DND-41 (cell line): Measurements from ENCODE around the gene TMEM14B.

Experiments used
- EZH2 ChIP-seq: IDR thresholded peaks from 3 replicates; pipeline ENCODE4 v1.6.1; 2012; ENCODE audit warnings: borderline replicate concordance, low read depth, mild to moderate bottlenecking, moderate library complexity, low read length, inconsistent platforms; ENCODE audit not compliant: severe bottlenecking
- TF ChIP-seq, protein P1 (sequence below): IDR thresholded peaks from 2 replicates; pipeline ENCODE4 v1.5.1; 2012; ENCODE audit warnings: borderline replicate concordance, low read length, moderate library complexity, mild to moderate bottlenecking; ENCODE audit not compliant: poor library complexity, severe bottlenecking; ENCODE audit errors: extremely low read depth

GRCh38 chr6:10756085-10756484, 8.5 kb downstream of the TMEM14B start:
- TF ChIP-seq, protein P1, sequence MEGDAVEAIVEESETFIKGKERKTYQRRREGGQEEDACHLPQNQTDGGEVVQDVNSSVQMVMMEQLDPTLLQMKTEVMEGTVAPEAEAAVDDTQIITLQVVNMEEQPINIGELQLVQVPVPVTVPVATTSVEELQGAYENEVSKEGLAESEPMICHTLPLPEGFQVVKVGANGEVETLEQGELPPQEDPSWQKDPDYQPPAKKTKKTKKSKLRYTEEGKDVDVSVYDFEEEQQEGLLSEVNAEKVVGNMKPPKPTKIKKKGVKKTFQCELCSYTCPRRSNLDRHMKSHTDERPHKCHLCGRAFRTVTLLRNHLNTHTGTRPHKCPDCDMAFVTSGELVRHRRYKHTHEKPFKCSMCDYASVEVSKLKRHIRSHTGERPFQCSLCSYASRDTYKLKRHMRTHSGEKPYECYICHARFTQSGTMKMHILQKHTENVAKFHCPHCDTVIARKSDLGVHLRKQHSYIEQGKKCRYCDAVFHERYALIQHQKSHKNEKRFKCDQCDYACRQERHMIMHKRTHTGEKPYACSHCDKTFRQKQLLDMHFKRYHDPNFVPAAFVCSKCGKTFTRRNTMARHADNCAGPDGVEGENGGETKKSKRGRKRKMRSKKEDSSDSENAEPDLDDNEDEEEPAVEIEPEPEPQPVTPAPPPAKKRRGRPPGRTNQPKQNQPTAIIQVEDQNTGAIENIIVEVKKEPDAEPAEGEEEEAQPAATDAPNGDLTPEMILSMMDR, result no peak
- no peak for TF ChIP-seq EZH2
